ENCODE data around the gene STK11IP.

STK11IP gene

DNA sequence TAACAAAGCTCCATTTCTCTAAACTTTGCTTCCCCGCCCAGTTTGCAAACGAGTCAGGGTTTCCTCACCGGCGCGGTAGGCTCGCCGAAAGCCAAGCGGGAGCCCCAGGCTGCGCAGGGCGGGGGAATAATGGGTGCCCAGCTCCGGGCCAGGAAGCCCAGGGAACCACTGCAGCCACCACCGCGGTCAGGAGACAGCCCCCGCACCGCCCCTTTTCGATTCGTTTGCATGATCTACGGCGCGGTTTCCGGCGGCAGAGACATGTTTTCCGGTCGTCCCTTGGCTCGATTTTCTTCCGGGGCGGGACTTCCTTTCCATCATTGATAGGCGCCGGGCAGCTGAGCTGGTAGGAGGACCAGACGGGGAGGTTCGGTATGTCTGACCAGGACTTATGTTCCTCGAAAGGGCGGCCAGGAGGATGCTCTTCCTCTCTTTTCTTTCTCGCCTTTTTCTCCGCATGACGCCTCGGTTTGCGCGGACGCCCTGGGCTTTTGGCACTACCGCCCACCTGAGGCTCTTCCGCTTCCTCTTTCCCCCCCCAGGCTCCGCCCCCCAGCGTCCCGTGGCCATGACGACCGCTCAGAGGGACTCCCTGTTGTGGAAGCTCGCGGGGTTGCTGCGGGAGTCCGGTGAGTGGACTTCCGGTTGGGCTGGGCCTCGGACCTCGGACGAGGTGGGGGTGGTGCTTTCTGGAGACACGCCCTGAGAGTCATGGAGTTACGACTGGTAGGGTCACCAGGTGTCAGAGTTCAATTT lies at the start of gene STK11IP:
STK11IP (plus strand) TSS at position 306 of the 756 bp plus-strand sequence; CDS start at position 569, 263 bp downstream.
- Histone ChIP-seq H3K36me3 (ENCODE audit: low read length) (no peaks in the 10 kb centered on the region), H3K27me3 (ENCODE audit: low read length) (no peaks in the 10 kb centered on the region), H2AFZ (ENCODE audit: low read depth, low read length, severe bottlenecking) (peak within 1 kb of the TSS; percentile 70), H3K4me3 (ENCODE audit: insufficient read depth, low read length, poor library complexity, severe bottlenecking) (peak within 1 kb of the TSS; percentile 70), H3K4me2 (ENCODE audit: low read depth, low read length, poor library complexity, severe bottlenecking) (peak within 1 kb of the TSS; percentile 76), H3F3A (ENCODE audit: insufficient read depth) (no peaks in the 10 kb centered on the region), H3K9me2 (replicated peaks; ENCODE audit: insufficient read depth, low read length) (no peaks in the 10 kb centered on the region), H3K9me3 (ENCODE audit: insufficient read depth, low read length) (no peaks in the 10 kb centered on the region), H4K20me1 (ENCODE audit: low read depth, low read length) (no peaks in the 10 kb centered on the region), H3K27ac (ENCODE audit: low read depth, low read length) (peak within 1 kb of the TSS; percentile 65), H3K9ac (ENCODE audit: low read length) (peak within 1 kb of the TSS; percentile 66), H3K79me2 (ENCODE audit: insufficient read depth, low read length) (0 out of 2 replicates have a peak, but pooled peaks cover 9% of the 10 kb centered on the region)
- no peak for TF ChIP-seq CTCF (IDR thresholded peaks at IDR 0.05; ENCODE audit: insufficient read depth, low read length, poor library complexity, severe bottlenecking)
- TF ChIP-seq EZH2phosphoT487 (conservative IDR thresholded peaks at IDR 0.05; ENCODE audit: low read length), result no peak

GRCh38 chr2:219548990-219549389 lies 48.7 kb upstream of the STK11IP start:
- H3K9me3 ChIP-seq (ENCODE audit: insufficient read depth, low read length), result no peaks in the 10 kb centered on the region
- H4K20me1 ChIP-seq (ENCODE audit: low read depth, low read length), result no peaks in the 10 kb centered on the region
- no peaks in the 10 kb centered on the region for H3F3A ChIP-seq (ENCODE audit: insufficient read depth)
- H3K4me2 ChIP-seq (ENCODE audit: low read depth, low read length, poor library complexity, severe bottlenecking), result no peak overlapping the region
- H3K9ac ChIP-seq (ENCODE audit: low read length), result no peak overlapping the region
- no peak overlapping the region for H3K4me3 ChIP-seq (ENCODE audit: insufficient read depth, low read length, poor library complexity, severe bottlenecking)
- H3K79me2 ChIP-seq (ENCODE audit: insufficient read depth, low read length), result no peaks in the 10 kb centered on the region
- H3K36me3 ChIP-seq (ENCODE audit: low read length), result no peaks in the 10 kb centered on the region
- H3K27ac ChIP-seq (ENCODE audit: low read depth, low read length), result no peak overlapping the region
- H2AFZ ChIP-seq (ENCODE audit: low read depth, low read length, severe bottlenecking), result no peak overlapping the region
- H3K27me3 ChIP-seq (ENCODE audit: low read length), result no peaks in the 10 kb centered on the region
- H3K9me2 ChIP-seq (replicated peaks; ENCODE audit: insufficient read depth, low read length), result no peaks in the 10 kb centered on the region
- no peak for TF ChIP-seq CTCF (IDR thresholded peaks at IDR 0.05; ENCODE audit: insufficient read depth, low read length, poor library complexity, severe bottlenecking)

- Histone ChIP-seq H3F3A (ENCODE audit: insufficient read depth) (no peaks in the 10 kb centered on the region), H3K36me3 (ENCODE audit: low read length) (no peaks in the 10 kb centered on the region), H3K79me2 (ENCODE audit: insufficient read depth, low read length) (no peaks in the 10 kb centered on the region), H2AFZ (ENCODE audit: low read depth, low read length, severe bottlenecking) (no peak overlapping the region), H3K9ac (ENCODE audit: low read length) (no peak overlapping the region), H4K20me1 (ENCODE audit: low read depth, low read length) (no peaks in the 10 kb centered on the region), H3K4me3 (ENCODE audit: insufficient read depth, low read length, poor library complexity, severe bottlenecking) (no peak overlapping the region), H3K9me2 (replicated peaks; ENCODE audit: insufficient read depth, low read length) (no peaks in the 10 kb centered on the region), H3K27ac (ENCODE audit: low read depth, low read length) (no peak overlapping the region), H3K27me3 (ENCODE audit: low read length) (no peaks in the 10 kb centered on the region), H3K9me3 (ENCODE audit: insufficient read depth, low read length) (no peaks in the 10 kb centered on the region), H3K4me2 (ENCODE audit: low read depth, low read length, poor library complexity, severe bottlenecking) (no peak overlapping the region)
- TF ChIP-seq EZH2phosphoT487 (conservative IDR thresholded peaks at IDR 0.05; ENCODE audit: low read length) (no peak), CTCF (IDR thresholded peaks at IDR 0.05; ENCODE audit: insufficient read depth, low read length, poor library complexity, severe bottlenecking) (no peak)
Observed at GRCh38 chr2:219549619-219550018, 48.0 kb upstream of the STK11IP start.
